Natural killer cell (primary cell): ENCODE measurements around the gene FOXO6. TPM values are rescaled to one million over a fixed set of nuclear protein-coding genes. Genes with fewer than 3 reads are reported as not detected.

Experiments used
- ATAC-seq, 3 donors: fragments of 150-1000 bp in 2 of 3; fragments of 200-7000 bp in 1 of 3; cut with Tn5 transposase; 1 replicate in 1 of 3; 2 replicates in 2 of 3; pipeline ENCODE4 v1.10.0; 2021; ENCODE audit warnings: mild to moderate bottlenecking in 2 of 3, moderate library complexity in 2 of 3
- DNase-seq, 2 donors: peaks; one replicate each; pipeline versions ENCODE4 v3.0.0 to v3.0.0-alpha.2; 2013 to 2021; ENCODE audit warnings: mixed read lengths in 1 of 2
- H3K27ac ChIP-seq: one replicate; pipeline ENCODE4 v1.5.1; 2013; ENCODE audit warnings: mild to moderate bottlenecking, low read length
- H3K27me3 ChIP-seq: one replicate; pipeline ENCODE4 v1.6.1; 2013; ENCODE audit warnings: low read length; ENCODE audit not compliant: control insufficient read depth, insufficient read depth
- H3K36me3 ChIP-seq: one replicate; pipeline ENCODE4 v1.6.1; 2013; ENCODE audit warnings: low read length; ENCODE audit not compliant: control insufficient read depth, insufficient read depth
- H3K4me1 ChIP-seq: one replicate; pipeline ENCODE4 v1.6.1; 2013; ENCODE audit warnings: low read length; ENCODE audit not compliant: control insufficient read depth, insufficient read depth
- H3K4me3 ChIP-seq: one replicate; pipeline ENCODE4 v1.5.1; 2013; ENCODE audit warnings: low read length
- H3K9me3 ChIP-seq: one replicate; pipeline ENCODE4 v1.6.1; 2013; ENCODE audit warnings: low read length; ENCODE audit not compliant: control insufficient read depth, insufficient read depth
- H3K27ac Mint-ChIP-seq, 2 donors: one replicate each; pipeline ENCODE4 v1.8.0; 2022; ENCODE audit warnings: mild to moderate bottlenecking in 2 of 2, mixed read lengths in 2 of 2, moderate library complexity in 1 of 2
- H3K27me3 Mint-ChIP-seq, 2 donors: one replicate each; pipeline ENCODE4 v1.8.0; 2022; ENCODE audit warnings: low read depth in 2 of 2, mixed read lengths in 2 of 2
- H3K36me3 Mint-ChIP-seq: one replicate; pipeline ENCODE4 v1.8.0; 2022; ENCODE audit warnings: mixed read lengths
- H3K4me1 Mint-ChIP-seq, 2 donors: one replicate each; pipeline ENCODE4 v1.8.0; 2022; ENCODE audit warnings: mixed read lengths in 2 of 2
- H3K4me3 Mint-ChIP-seq: one replicate; pipeline ENCODE4 v1.8.0; 2022; ENCODE audit warnings: mild to moderate bottlenecking, moderate library complexity, mixed read lengths
- H3K9me3 Mint-ChIP-seq, 2 donors: one replicate each; pipeline ENCODE4 v1.8.0; 2022; ENCODE audit warnings: mixed read lengths in 2 of 2
- CTCF ChIP-seq: fragments of 200-600 bp; IDR thresholded peaks from one replicate; pipeline ENCODE4 v1.8.0; 2022; ENCODE audit warnings: antibody characterized with exemption
- WGBS: methylation state at CpG from one replicate; pipeline ENCODE4 v1.1.7; 2013; ENCODE audit warnings: missing lambda C conversion rate; ENCODE audit not compliant: insufficient coverage; 5-methylcytosine and 5-hydroxymethylcytosine counted together
- intact Hi-C: fragments of 100-400 bp; cut with micrococcal nuclease; formaldehyde crosslinking; loops from one replicate; pipeline ENCODE4 v1.14.2; 2022
- total RNA-seq, 4 donors: library from RNA; stranded (reverse); fragments of 120-200 nt in 1 of 4; gene quantifications; one replicate each; pipeline versions ENCODE4 v1.2.3 to v1.2.4, GENCODE V29; 2013 to 2022

The FOXO6 gene
- total RNA-seq, 3 donors from 2014 or later (not counting 1 experiment from before 2014, with no cell fraction given): 1.2 to 3.3 (median 1.7) TPM

- H3K36me3 Mint-ChIP-seq: no peaks in the 10 kb centered on the region
- H3K27ac Mint-ChIP-seq: no peak overlapping the region
- peaks cover 0 to 6% of the 10 kb centered on the region in 2 donors for H3K4me1 Mint-ChIP-seq
- H3K27me3 Mint-ChIP-seq: peaks cover 14 to 21% of the 10 kb centered on the region in 2 donors
- no peaks in the 10 kb centered on the region for H3K36me3 ChIP-seq
- no peak for TF ChIP-seq CTCF
- H3K9me3 ChIP-seq: no peaks in the 10 kb centered on the region
- H3K27ac ChIP-seq: no peak overlapping the region
- H3K27me3 ChIP-seq: no peaks in the 10 kb centered on the region
- H3K4me3 ChIP-seq: no peak overlapping the region
- H3K9me3 Mint-ChIP-seq: no peaks in the 10 kb centered on the region
- intact Hi-C loops: no loop called here
- DNase-seq (no peak), ATAC-seq (no peak)
- 69% methylated on average over 5 of the region's 5 CpGs for WGBS
- no peaks in the 10 kb centered on the region for H3K4me1 ChIP-seq
- no peak overlapping the region for H3K4me3 Mint-ChIP-seq
These were observed 68.4 kb downstream of the FOXO6 start for GRCh38 chr1:41429641-41430035.

GRCh38 chr1:41430069-41430468, 68.8 kb downstream of the FOXO6 start:
- H3K4me1 Mint-ChIP-seq: peaks cover 0 to 6% of the 10 kb centered on the region in 2 donors
- intact Hi-C loops: no loop called here
- no peaks in the 10 kb centered on the region for H3K9me3 ChIP-seq

GRCh38 chr1:41430582-41430981, 69.3 kb downstream of the FOXO6 start:
- Histone ChIP-seq H3K27me3 (no peaks in the 10 kb centered on the region), H3K36me3 (no peaks in the 10 kb centered on the region), H3K4me1 (no peaks in the 10 kb centered on the region), H3K4me3 (no peak overlapping the region), H3K27ac (no peak overlapping the region), H3K9me3 (no peaks in the 10 kb centered on the region)
- TF ChIP-seq CTCF: no peak
- intact Hi-C loops: no loop called here
- no peak for ATAC-seq
- H3K4me1 Mint-ChIP-seq: peaks cover 0 to 6% of the 10 kb centered on the region in 2 donors
- DNase-seq: no peak
- H3K27me3 Mint-ChIP-seq: peaks cover 19 to 29% of the 10 kb centered on the region in 2 donors
- no peak overlapping the region for H3K4me3 Mint-ChIP-seq
- WGBS: 82% methylated on average over 4 of the region's 4 CpGs
- H3K27ac Mint-ChIP-seq: no peak overlapping the region
- H3K9me3 Mint-ChIP-seq: no peaks in the 10 kb centered on the region
- no peaks in the 10 kb centered on the region for H3K36me3 Mint-ChIP-seq

More at GRCh38 chr1:41430069-41430468, 68.8 kb downstream of the FOXO6 start:
- Mint-ChIP-seq H3K27me3 (peaks cover 17 to 26% of the 10 kb centered on the region in 2 donors), H3K27ac (no peak overlapping the region), H3K9me3 (no peaks in the 10 kb centered on the region), H3K36me3 (no peaks in the 10 kb centered on the region), H3K4me3 (no peak overlapping the region)
- no peak for TF ChIP-seq CTCF
- Histone ChIP-seq H3K4me3 (no peak overlapping the region), H3K36me3 (no peaks in the 10 kb centered on the region), H3K27me3 (no peaks in the 10 kb centered on the region), H3K27ac (no peak overlapping the region), H3K4me1 (no peaks in the 10 kb centered on the region)
- ATAC-seq: no peak
- no peak for DNase-seq
- WGBS: 91% methylated on average over 4 of the region's 4 CpGs
